HPDE6-E6E7 (cell line): ENCODE data around the gene MCM9.

Source experiments
- DNase-seq: peaks from one replicate; pipeline ENCODE4 v3.0.0; 2011; ENCODE audit warnings: missing footprints; ENCODE audit errors: extremely low spot score

Gene MCM9

GRCh38 chr6:118934461-118935330, at the start of gene MCM9:
Gene MCM9 (minus strand): TSS chr6:118935159. CDS start chr6:118931723, 3,436 bp downstream.
- DNase-seq: peak; percentile 86

GRCh38 chr6:118984342-118984741, 49.4 kb upstream of the MCM9 start:
- no peak for DNase-seq

- no peak for DNase-seq
Measured at GRCh38 chr6:118982575-118982911, 47.6 kb upstream of the MCM9 start.

- DNase-seq: no peak
Measured at GRCh38 chr6:118981884-118982574, 47.1 kb upstream of the MCM9 start.

- DNase-seq: no peak
Measured at GRCh38 chr6:118980063-118980462, 45.1 kb upstream of the MCM9 start.

- DNase-seq: no peak
Measured at GRCh38 chr6:118974790-118975189, 39.8 kb upstream of the MCM9 start.

GRCh38 chr6:118971682-118972081, 36.7 kb upstream of the MCM9 start:
- no peak for DNase-seq

- no peak for DNase-seq
Measured at GRCh38 chr6:118970866-118971265, 35.9 kb upstream of the MCM9 start.

GRCh38 chr6:118968416-118968815, 33.5 kb upstream of the MCM9 start:
- no peak for DNase-seq

- no peak for DNase-seq
Measured at GRCh38 chr6:118967239-118967638, 32.3 kb upstream of the MCM9 start.

- no peak for DNase-seq
Measured at GRCh38 chr6:118965843-118966370, 30.9 kb upstream of the MCM9 start.

- no peak for DNase-seq
Measured at GRCh38 chr6:118965371-118965770, 30.4 kb upstream of the MCM9 start.

GRCh38 chr6:118963003-118963402, 28.0 kb upstream of the MCM9 start:
- DNase-seq: no peak

GRCh38 chr6:118959903-118960302, 24.9 kb upstream of the MCM9 start:
- no peak for DNase-seq

GRCh38 chr6:118953391-118953790, 18.4 kb upstream of the MCM9 start:
- no peak for DNase-seq

- no peak for DNase-seq
Measured at GRCh38 chr6:118952683-118953082, 17.7 kb upstream of the MCM9 start.

- DNase-seq: no peak
Measured at GRCh38 chr6:118945217-118945616, 10.3 kb upstream of the MCM9 start.

- DNase-seq: no peak
Measured at GRCh38 chr6:118940770-118941169, 5.8 kb upstream of the MCM9 start.

- no peak for DNase-seq
Measured at GRCh38 chr6:118939683-118940082, 4.7 kb upstream of the MCM9 start.

GRCh38 chr6:118935978-118936703, 1.2 kb upstream of the MCM9 start:
- no peak for DNase-seq

- no peak for DNase-seq
Measured at GRCh38 chr6:118935331-118935668, 341 bp upstream of the MCM9 start.

- no peak for DNase-seq
Measured at GRCh38 chr6:118933855-118934460, 1.0 kb downstream of the MCM9 start.
